Tibial nerve (tissue), 4 donors: Measurements from ENCODE around the gene EXOC4. TPM values are rescaled to one million over a fixed set of nuclear protein-coding genes. Genes with fewer than 3 reads are reported as not detected.

ENCODE experiments used
- DNase-seq, 2 donors: peaks; one replicate each; pipeline ENCODE4 v3.0.0-alpha.2; 2019; ENCODE audit warnings: low spot score in 2 of 2
- H3K27ac ChIP-seq, 4 donors: fragments of 200-600 bp; sonication (generic) in 3 of 4; one replicate each; pipeline ENCODE4 v1.5.1; 2017 to 2019; ENCODE audit warnings: mild to moderate bottlenecking in 1 of 4
- H3K27me3 ChIP-seq, 2 donors: fragments of 200-600 bp; sonication (generic) in 1 of 2; one replicate each; pipeline versions ENCODE4 v1.5.1 to v1.6.0; 2017 to 2019
- H3K36me3 ChIP-seq, 3 donors: fragments of 200-600 bp; sonication (generic); one replicate each; pipeline ENCODE4 v1.5.1; 2018 to 2019
- H3K4me1 ChIP-seq, 4 donors: fragments of 200-600 bp; sonication (generic) in 3 of 4; one replicate each; pipeline ENCODE4 v1.5.1; 2017 to 2019
- H3K4me3 ChIP-seq, 4 donors: fragments of 200-600 bp; sonication (generic) in 3 of 4; one replicate each; pipeline ENCODE4 v1.5.1; 2017 to 2019; ENCODE audit warnings: mild to moderate bottlenecking in 1 of 4, moderate library complexity in 1 of 4
- H3K9me3 ChIP-seq, 4 donors: fragments of 200-600 bp; sonication (generic) in 3 of 4; one replicate each; pipeline ENCODE4 v1.5.1; 2017 to 2019
- CTCF ChIP-seq, 5 experiments: fragments of 200-600 bp in 3 of 5; fragments of 450-650 bp in 2 of 5; sonication (generic) in 3 of 5; IDR thresholded peaks; one replicate each; pipeline ENCODE4 v1.5.1; 2016 to 2019; ENCODE audit warnings: antibody characterized with exemption in 5 of 5, mild to moderate bottlenecking in 3 of 5, moderate library complexity in 2 of 5
- EP300 ChIP-seq, 2 donors: sonication (generic); formaldehyde crosslinking; IDR thresholded peaks; one replicate each; pipeline ENCODE4 v1.6.1; 2017; ENCODE audit warnings: antibody characterized with exemption in 2 of 2, mild to moderate bottlenecking in 1 of 2
- POLR2A ChIP-seq, 2 donors: fragments of 450-650 bp; IDR thresholded peaks; one replicate each; pipeline ENCODE4 v1.6.1; 2017; ENCODE audit warnings: antibody characterized with exemption in 2 of 2, mild to moderate bottlenecking in 2 of 2, moderate library complexity in 2 of 2
- WGBS, 2 donors: methylation state at CpG; one replicate each; pipeline ENCODE4 v1.1.5; 2018; 5-methylcytosine and 5-hydroxymethylcytosine counted together
- total RNA-seq, 4 donors: library from RNA; depleted of rRNA; stranded (reverse); fragments of >200 nt; gene quantifications; one replicate each; pipeline ENCODE4 v1.1.0, GENCODE V29; 2016

EXOC4 gene
- total RNA-seq, 4 donors from 2014 or later: 70.0 to 104 (median 85.8) TPM

- Histone ChIP-seq H3K27me3 (no peaks in the 10 kb centered on the region), H3K36me3 (no peaks in the 10 kb centered on the region), H3K9me3 (peaks cover 0 to 20% (median 0%) of the 10 kb centered on the region in 4 donors), H3K4me1 (no peaks in the 10 kb centered on the region), H3K27ac (no peak overlapping the region), H3K4me3 (no peak overlapping the region)
- TF ChIP-seq EP300 (IDR thresholded peaks at IDR 0.05): no peak
- no peak for TF ChIP-seq CTCF (IDR thresholded peaks at IDR 0.05)
- TF ChIP-seq POLR2A (IDR thresholded peaks at IDR 0.05): no peak
- 73 to 82% methylated on average over 3 of the region's 3 CpGs for WGBS, 2 donors
- DNase-seq: no peak
These were observed 831.7 kb downstream of the EXOC4 start for GRCh38 chr7:134084488-134085144.

- TF ChIP-seq EP300 (IDR thresholded peaks at IDR 0.05) (no peak), CTCF (IDR thresholded peaks at IDR 0.05) (no peak), POLR2A (IDR thresholded peaks at IDR 0.05) (no peak)
- Histone ChIP-seq H3K27me3 (no peaks in the 10 kb centered on the region), H3K4me3 (no peak overlapping the region), H3K4me1 (no peaks in the 10 kb centered on the region), H3K36me3 (no peaks in the 10 kb centered on the region), H3K27ac (no peak overlapping the region), H3K9me3 (peaks cover 0 to 26% (median 0%) of the 10 kb centered on the region in 4 donors)
- DNase-seq: no peak
These were observed 832.4 kb downstream of the EXOC4 start for GRCh38 chr7:134085311-134085710.

- Histone ChIP-seq H3K36me3 (no peaks in the 10 kb centered on the region), H3K4me3 (no peak overlapping the region), H3K4me1 (no peaks in the 10 kb centered on the region), H3K9me3 (peaks cover 0 to 32% (median 0%) of the 10 kb centered on the region in 4 donors), H3K27me3 (no peaks in the 10 kb centered on the region), H3K27ac (no peak overlapping the region)
- TF ChIP-seq CTCF (IDR thresholded peaks at IDR 0.05) (no peak), POLR2A (IDR thresholded peaks at IDR 0.05) (no peak), EP300 (IDR thresholded peaks at IDR 0.05) (no peak)
- no peak for DNase-seq
- WGBS, 2 donors: 96% methylated on average over 2 of the region's 2 CpGs
These were observed 834.3 kb downstream of the EXOC4 start for GRCh38 chr7:134086998-134087735.

GRCh38 chr7:134088199-134088598 is 835.3 kb downstream of the EXOC4 start:
- H3K27me3 ChIP-seq: no peaks in the 10 kb centered on the region
- peaks cover 0 to 36% (median 0%) of the 10 kb centered on the region in 4 donors for H3K9me3 ChIP-seq
- DNase-seq: no peak
- no peaks in the 10 kb centered on the region for H3K36me3 ChIP-seq
- H3K4me3 ChIP-seq: no peak overlapping the region
- H3K27ac ChIP-seq: no peak overlapping the region
- H3K4me1 ChIP-seq: no peaks in the 10 kb centered on the region
- no peak for TF ChIP-seq CTCF (IDR thresholded peaks at IDR 0.05)
- no peak for TF ChIP-seq POLR2A (IDR thresholded peaks at IDR 0.05)
- TF ChIP-seq EP300 (IDR thresholded peaks at IDR 0.05): no peak

- H3K27ac ChIP-seq: no peak overlapping the region
- H3K4me1 ChIP-seq: no peaks in the 10 kb centered on the region
- peaks cover 0 to 38% (median 0%) of the 10 kb centered on the region in 4 donors for H3K9me3 ChIP-seq
- TF ChIP-seq POLR2A (IDR thresholded peaks at IDR 0.05) (no peak), EP300 (IDR thresholded peaks at IDR 0.05) (no peak), CTCF (IDR thresholded peaks at IDR 0.05) (no peak)
- no peaks in the 10 kb centered on the region for H3K36me3 ChIP-seq
- 73 to 78% methylated on average over 4 of the region's 4 CpGs for WGBS, 2 donors
- no peak for DNase-seq
- no peaks in the 10 kb centered on the region for H3K27me3 ChIP-seq
- H3K4me3 ChIP-seq: no peak overlapping the region
These were observed 836.6 kb downstream of the EXOC4 start for GRCh38 chr7:134089446-134089845.
